Activated CD8-positive, alpha-beta memory T cell treated with anti-CD3 and anti-CD28 coated beads, Interleukin-2, amount 50 U/mL, for 24 hours (primary cell): ENCODE measurements around the gene GUCA1A.
"Not testable (repeated sequence)": the region's sequence is repeated elsewhere in the genome, so short reads cannot be mapped to it uniquely, and the experiment has no call there.

Source experiments
- DNase-seq: peaks from one replicate; pipeline ENCODE4 v3.0.0-alpha.2; 2020; ENCODE audit errors: extremely low read depth

GUCA1A gene

DNA sequence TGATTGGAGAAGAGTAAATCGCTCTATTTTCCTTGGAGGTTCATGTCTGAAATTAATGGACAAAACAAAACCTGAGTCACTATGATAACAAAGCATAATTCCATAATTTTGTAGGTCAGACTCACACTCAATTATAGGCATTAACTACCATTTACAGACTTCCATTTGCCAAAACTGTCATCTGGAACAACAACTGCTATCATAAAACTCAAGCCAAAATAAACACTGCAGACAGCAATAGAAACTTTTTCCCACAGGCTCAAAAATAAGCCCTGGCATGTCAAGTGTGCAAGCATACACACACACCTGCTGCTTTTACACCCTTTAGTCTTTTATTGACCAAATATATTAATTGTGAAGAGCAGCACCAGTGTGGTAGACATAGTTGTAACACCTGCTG is 37.4 kb downstream of the GUCA1A start:
- DNase-seq, result no peak

DNA sequence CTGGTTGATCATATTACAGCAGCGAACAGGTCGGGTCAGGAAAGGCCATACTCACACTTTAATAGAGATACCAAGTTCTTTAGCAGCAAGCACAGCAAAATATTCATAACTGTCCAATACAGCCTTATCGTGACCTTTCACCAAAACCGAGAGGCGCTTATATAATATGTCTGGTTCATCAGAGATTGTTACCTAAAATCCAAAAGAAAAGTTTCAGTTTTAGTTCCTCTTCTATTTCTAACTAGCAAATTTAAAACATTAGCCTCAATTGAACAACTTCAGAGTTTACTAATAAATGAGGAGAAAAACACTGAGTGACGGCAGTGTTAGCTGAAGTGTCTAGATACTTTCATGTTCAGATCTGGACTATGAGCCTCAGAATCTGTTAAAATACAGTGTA is 38.6 kb downstream of the GUCA1A start:
- DNase-seq, result no peak

- DNase-seq, result no peak
Measured at GRCh38 chr6:42212442-42212841, 39.3 kb downstream of the GUCA1A start.

GRCh38 chr6:42216495-42216894 is 43.3 kb downstream of the GUCA1A start:
- DNase-seq, result not testable (repeated sequence)

DNA sequence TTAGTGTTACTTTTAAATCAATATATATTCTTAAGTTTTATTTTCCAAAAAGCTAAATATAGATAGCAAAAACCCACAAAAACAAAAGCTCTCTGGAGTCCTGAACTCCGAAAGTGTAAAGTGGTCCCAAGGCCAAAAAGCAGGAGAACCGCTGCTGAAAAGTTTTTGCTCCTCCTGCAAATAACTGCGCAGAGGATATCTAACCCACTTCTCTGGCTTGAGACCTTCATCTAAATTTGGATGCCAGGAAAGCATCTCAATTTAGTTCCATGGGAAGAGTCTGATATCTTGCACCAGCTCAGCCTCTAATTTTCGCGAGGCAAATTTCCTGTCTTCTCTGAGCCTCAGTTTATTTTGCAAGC is 44.0 kb downstream of the GUCA1A start:
- no peak for DNase-seq

- DNase-seq, result peak; percentile 78
Measured at GRCh38 chr6:42217519-42218367, 44.6 kb downstream of the GUCA1A start, which contains the start of gene MRPS10. TSS of gene MRPS10 (minus strand) at chr6:42217861. CDS start at chr6:42217849, 12 bp downstream.

DNA sequence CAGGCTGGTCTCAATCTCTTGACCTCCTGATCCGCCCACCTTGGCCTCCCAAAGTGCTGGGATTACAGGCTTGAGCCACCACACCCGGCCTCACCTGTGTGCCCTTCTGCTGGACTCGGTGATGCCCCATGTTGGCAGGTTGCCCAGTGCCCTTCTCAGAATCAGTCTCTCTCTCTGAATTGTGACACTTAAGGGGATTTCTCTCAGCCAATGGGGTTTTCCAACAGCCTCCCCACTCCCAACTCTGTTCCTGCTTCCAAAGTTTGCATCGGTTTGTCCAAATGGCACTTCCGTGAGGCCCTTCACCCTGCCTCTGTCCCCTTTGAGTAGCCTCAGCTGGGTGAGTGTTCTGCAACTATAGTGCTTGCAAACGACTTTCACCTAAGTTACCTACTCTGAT is 47.6 kb downstream of the GUCA1A start:
- DNase-seq, result no peak

- no peak for DNase-seq
Measured at GRCh38 chr6:42221546-42221945, 48.4 kb downstream of the GUCA1A start.

DNA sequence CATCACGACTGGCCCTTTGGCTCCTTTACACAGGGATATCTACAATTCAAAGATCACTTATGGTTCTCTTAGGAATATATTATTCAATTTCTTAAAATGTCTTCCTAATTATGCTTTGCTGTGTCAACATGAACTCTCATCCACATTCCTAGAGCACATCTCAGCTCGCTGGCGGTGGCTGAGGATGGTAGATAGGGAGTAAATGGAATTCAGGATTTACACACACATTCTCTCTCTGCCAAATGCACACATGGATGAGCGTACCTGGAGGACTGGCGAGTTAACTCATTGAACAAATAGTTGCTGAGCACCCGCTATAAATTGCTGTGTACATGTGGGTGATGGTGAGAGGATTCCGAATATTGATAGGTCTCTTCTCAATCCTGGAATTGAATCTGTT is 49.3 kb downstream of the GUCA1A start:
- no peak for DNase-seq

- no peak for DNase-seq
Measured at GRCh38 chr6:42224222-42225028, 51.3 kb downstream of the GUCA1A start.

DNA sequence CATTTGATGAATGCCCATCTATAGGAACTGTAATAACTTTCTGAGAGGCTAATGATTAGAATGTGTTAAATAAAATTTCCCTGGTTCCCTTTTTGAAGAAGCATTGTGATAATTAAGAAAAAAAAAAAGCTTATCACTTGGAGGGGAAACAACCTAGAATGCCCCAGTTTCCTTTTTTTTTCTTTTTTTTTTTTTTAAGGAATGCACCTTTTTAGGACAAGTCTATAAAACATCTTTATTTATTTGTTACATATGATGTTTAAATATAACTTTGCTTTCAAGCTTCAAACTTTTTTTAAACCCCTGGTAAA is 51.8 kb downstream of the GUCA1A start:
- DNase-seq, result no peak

DNA sequence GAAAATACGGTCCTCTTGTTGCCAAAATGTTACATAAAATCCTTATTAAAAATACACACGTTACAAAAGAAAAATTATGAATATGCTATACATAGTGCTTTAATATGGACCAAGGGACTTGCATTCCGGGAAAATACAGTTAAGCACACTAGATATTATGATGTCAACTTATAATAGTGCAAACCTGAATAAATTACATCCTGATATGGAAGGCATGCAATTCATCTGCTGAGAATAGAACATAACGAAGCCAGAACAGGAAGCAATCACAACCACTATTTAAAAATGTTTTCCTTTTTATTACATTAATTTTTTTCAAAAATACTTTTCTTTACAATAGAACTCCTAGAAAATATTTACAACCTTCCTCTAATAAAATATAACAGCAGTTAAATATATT is 52.3 kb downstream of the GUCA1A start:
- DNase-seq, result no peak

GRCh38 chr6:42226161-42226611 is 53.0 kb downstream of the GUCA1A start:
- DNase-seq, result no peak

DNA sequence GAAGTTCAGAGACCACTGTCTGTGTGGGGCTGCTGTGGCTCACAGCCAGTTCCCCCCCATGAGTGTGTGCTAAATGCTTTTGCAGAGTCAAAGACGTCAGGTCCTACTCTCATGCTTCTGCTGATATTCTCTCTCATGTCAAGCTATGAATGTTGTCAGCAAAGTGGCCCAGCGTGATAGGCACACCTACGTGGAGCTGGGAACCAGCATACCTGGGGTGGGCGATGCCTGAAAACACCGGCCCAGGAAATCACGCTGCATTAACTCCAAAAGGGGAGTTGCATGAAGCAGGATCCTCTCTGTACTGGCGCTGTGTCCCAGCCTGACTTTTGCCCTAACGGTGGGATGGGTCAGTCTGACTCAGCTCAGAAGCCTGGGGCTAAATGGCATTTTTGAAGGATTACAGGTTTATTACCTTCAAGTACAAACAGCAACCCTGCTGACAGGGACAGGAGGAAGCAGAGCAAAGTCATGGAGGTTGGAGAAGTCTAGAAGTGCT is 53.5 kb downstream of the GUCA1A start:
- no peak for DNase-seq

GRCh38 chr6:42227173-42227850 is 54.1 kb downstream of the GUCA1A start:
- DNase-seq, result no peak

GRCh38 chr6:42228305-42228704 is 55.1 kb downstream of the GUCA1A start:
- DNase-seq, result no peak
